Stimulated activated CD4-positive, alpha-beta T cell treated with anti-CD3 and anti-CD28 coated beads, Interleukin-4, amount 100 ng/mL, for 48 hours (primary cell): ENCODE measurements around the gene TNFRSF14.
"Not testable (repeated sequence)": the region's sequence is repeated elsewhere in the genome, so short reads cannot be mapped to it uniquely, and the experiment has no call there.

Experiments
- DNase-seq, 2 donors: peaks; one replicate each; pipeline ENCODE4 v3.0.0-alpha.2; 2020; ENCODE audit warnings: low read depth in 2 of 2

TNFRSF14 gene

GRCh38 chr1:2538376-2538775 lies 17.8 kb upstream of the TNFRSF14 start:
- DNase-seq, result no peak

GRCh38 chr1:2538872-2539271 lies 17.3 kb upstream of the TNFRSF14 start:
- DNase-seq, result no peak

GRCh38 chr1:2539312-2539907 lies 16.8 kb upstream of the TNFRSF14 start:
- no peak for DNase-seq

- DNase-seq, result no peak
Observed at GRCh38 chr1:2540816-2541492, 15.2 kb upstream of the TNFRSF14 start.

GRCh38 chr1:2541619-2542245 lies 14.4 kb upstream of the TNFRSF14 start:
- DNase-seq, result no peak

GRCh38 chr1:2542246-2542915 lies 13.8 kb upstream of the TNFRSF14 start:
- no peak for DNase-seq

GRCh38 chr1:2543543-2544092 lies 12.6 kb upstream of the TNFRSF14 start:
- no peak for DNase-seq

GRCh38 chr1:2544093-2544874 lies 11.9 kb upstream of the TNFRSF14 start:
- no peak for DNase-seq

- DNase-seq, result no peak
Observed at GRCh38 chr1:2544875-2545640, 11.1 kb upstream of the TNFRSF14 start.

GRCh38 chr1:2545754-2546514 lies 10.2 kb upstream of the TNFRSF14 start:
- peak; percentile 74 to 79 for DNase-seq

GRCh38 chr1:2546515-2547209 lies 9.5 kb upstream of the TNFRSF14 start:
- peak; percentile 76 to 78 for DNase-seq

- peak in 1 of 2 donors; percentile 49 for DNase-seq
Observed at GRCh38 chr1:2547210-2548067, 8.7 kb upstream of the TNFRSF14 start.

- DNase-seq, result peak; percentile 80 to 82
Observed at GRCh38 chr1:2548068-2548589, 8.0 kb upstream of the TNFRSF14 start.

GRCh38 chr1:2549367-2550029 lies 6.7 kb upstream of the TNFRSF14 start:
- DNase-seq, result not testable (repeated sequence)

- not testable (repeated sequence) for DNase-seq
Observed at GRCh38 chr1:2550309-2550861, 5.8 kb upstream of the TNFRSF14 start.

- not testable (repeated sequence) for DNase-seq
Observed at GRCh38 chr1:2551544-2551943, 4.6 kb upstream of the TNFRSF14 start.

- no peak for DNase-seq
Observed at GRCh38 chr1:2552189-2552588, 4.0 kb upstream of the TNFRSF14 start.
